GM19467 (cell line): ENCODE measurements around the gene CCDC201.

ENCODE experiments used
- ATAC-seq: cut with Tn5 transposase; IDR thresholded peaks from one replicate; pipeline ENCODE4 v1.9.1; 2021; ENCODE audit warnings: mild to moderate bottlenecking, moderate library complexity; ENCODE audit not compliant: unreplicated experiment

The CCDC201 gene

GRCh38 chr7:45873035-45873354, at the start of gene CCDC201:
TSS of gene CCDC201 (minus strand) at chr7:45873082. CDS start at chr7:45873007, 75 bp downstream.
- ATAC-seq, result no peak

GRCh38 chr7:45921699-45922519, 49.0 kb upstream of the CCDC201 start:
- no peak for ATAC-seq

- ATAC-seq, result no peak
Observed at GRCh38 chr7:45921381-45921698, 48.5 kb upstream of the CCDC201 start.

- ATAC-seq, result no peak
Observed at GRCh38 chr7:45920502-45921380, 47.9 kb upstream of the CCDC201 start, which contains the start of gene IGFBP3. TSS of gene IGFBP3 (minus strand) at chr7:45921272. CDS start at chr7:45921140, 132 bp downstream.

- no peak for ATAC-seq
Observed at GRCh38 chr7:45919993-45920459, 47.1 kb upstream of the CCDC201 start.

- no peak for ATAC-seq
Observed at GRCh38 chr7:45919231-45919784, 46.4 kb upstream of the CCDC201 start.

GRCh38 chr7:45918556-45918955, 45.7 kb upstream of the CCDC201 start:
- ATAC-seq, result no peak

- ATAC-seq, result no peak
Observed at GRCh38 chr7:45917658-45918057, 44.8 kb upstream of the CCDC201 start.

GRCh38 chr7:45917064-45917463, 44.2 kb upstream of the CCDC201 start:
- no peak for ATAC-seq

- ATAC-seq, result no peak
Observed at GRCh38 chr7:45915606-45916005, 42.7 kb upstream of the CCDC201 start.

GRCh38 chr7:45914911-45915310, 42.0 kb upstream of the CCDC201 start:
- no peak for ATAC-seq

- no peak for ATAC-seq
Observed at GRCh38 chr7:45912972-45913371, 40.1 kb upstream of the CCDC201 start.

GRCh38 chr7:45911311-45911710, 38.4 kb upstream of the CCDC201 start:
- ATAC-seq, result no peak

GRCh38 chr7:45910855-45911254, 38.0 kb upstream of the CCDC201 start:
- ATAC-seq, result no peak

GRCh38 chr7:45909561-45909960, 36.7 kb upstream of the CCDC201 start:
- no peak for ATAC-seq

- no peak for ATAC-seq
Observed at GRCh38 chr7:45902820-45903219, 29.9 kb upstream of the CCDC201 start.

- no peak for ATAC-seq
Observed at GRCh38 chr7:45901566-45901965, 28.7 kb upstream of the CCDC201 start.

GRCh38 chr7:45898222-45898621, 25.3 kb upstream of the CCDC201 start:
- no peak for ATAC-seq

GRCh38 chr7:45897042-45897690, 24.3 kb upstream of the CCDC201 start:
- ATAC-seq, result no peak

- ATAC-seq, result no peak
Observed at GRCh38 chr7:45894665-45895062, 21.8 kb upstream of the CCDC201 start.

GRCh38 chr7:45893996-45894664, 21.2 kb upstream of the CCDC201 start:
- ATAC-seq, result no peak
